HepG2 (cell line): ENCODE measurements around the gene DNAAF8. TPM values are rescaled to one million over a fixed set of nuclear protein-coding genes. Genes with fewer than 3 reads are reported as not detected.

Experiments
- AKAP8 ChIP-seq: sonication (generic); formaldehyde crosslinking; IDR thresholded peaks from 2 replicates; pipeline ENCODE4 v1.5.1; 2020; ENCODE audit warnings: mild to moderate bottlenecking, missing genetic modification reagents
- GPN1 ChIP-seq: sonication (generic); formaldehyde crosslinking; IDR thresholded peaks from 2 replicates; pipeline ENCODE4 v1.5.1; 2020; ENCODE audit warnings: missing genetic modification reagents, borderline replicate concordance
- LCORL ChIP-seq, 2 experiments: fragments of 450-650 bp in 1 of 2; sonication (generic) in 1 of 2; formaldehyde crosslinking in 1 of 2; IDR thresholded peaks; 2 replicates each; pipeline versions ENCODE4 v1.5.0 to v1.6.1; 2017 to 2020; ENCODE audit warnings: antibody characterized with exemption in 1 of 2, missing genetic modification reagents in 1 of 2
- MXI1 ChIP-seq: IDR thresholded peaks from 3 replicates; pipeline ENCODE4 v1.6.1; 2012; ENCODE audit warnings: low read depth, low read length, inconsistent platforms, borderline replicate concordance
- NFYB ChIP-seq: sonication (generic); formaldehyde crosslinking; IDR thresholded peaks from 2 replicates; pipeline ENCODE4 v1.4.0; 2020; ENCODE audit warnings: missing genetic modification reagents
- RBFOX2 ChIP-seq: fragments of 200-400 bp; formaldehyde crosslinking; IDR thresholded peaks from 2 replicates; pipeline ENCODE4 v1.6.1; 2017; ENCODE audit warnings: low read depth, mild to moderate bottlenecking, low read length
- THAP11 ChIP-seq: IDR thresholded peaks from 2 replicates; pipeline ENCODE4 v1.6.1; 2016; ENCODE audit warnings: missing biosample characterization, missing genetic modification reagents
- ZBTB33 ChIP-seq: sonication (generic); formaldehyde crosslinking; IDR thresholded peaks from 2 replicates; pipeline ENCODE4 v1.4.0; 2020; ENCODE audit warnings: missing genetic modification reagents
- ZNF550 ChIP-seq: sonication (generic); formaldehyde crosslinking; IDR thresholded peaks from 2 replicates; pipeline ENCODE4 v1.4.0; 2020; ENCODE audit warnings: mild to moderate bottlenecking, missing genetic modification reagents, borderline replicate concordance
- polyA plus RNA-seq, 8 experiments: library from polyadenylated mRNA; depleted of rRNA in 3 of 8; stranded (reverse) in 7 of 8; unstranded in 1 of 8; fragments of >200 nt; fragmentation: Illumina TruSeq in 4 of 8; extraction: Trizol in 4 of 8; gene quantifications; 2 replicates each; pipeline versions ENCODE4 v1.2.1 to v1.2.3, GENCODE V29; 2011 to 2016; ENCODE audit warnings: low read depth in 4 of 8, missing spikeins in 1 of 8, mixed read lengths in 1 of 8; ENCODE audit not compliant: insufficient read depth in 1 of 8
- total RNA-seq, 5 experiments: library from RNA; depleted of rRNA; stranded (reverse); fragments of >200 nt; fragmentation: Illumina TruSeq; extraction: Trizol; gene quantifications; 2 replicates each; pipeline ENCODE4 v1.2.3, GENCODE V29; 2016; ENCODE audit warnings: low read depth in 1 of 5
- TF ChIP-seq, protein P1 (sequence below): IDR thresholded peaks from 2 replicates; pipeline ENCODE4 v1.6.1; 2016; ENCODE audit warnings: control low read depth

Gene DNAAF8
- total and polyA plus RNA-seq, 2 of the 13 experiments (the other 11 are each of a cell fraction or from before 2014, with no cell fraction given) = 0.44 TPM; not detected in 1

DNA sequence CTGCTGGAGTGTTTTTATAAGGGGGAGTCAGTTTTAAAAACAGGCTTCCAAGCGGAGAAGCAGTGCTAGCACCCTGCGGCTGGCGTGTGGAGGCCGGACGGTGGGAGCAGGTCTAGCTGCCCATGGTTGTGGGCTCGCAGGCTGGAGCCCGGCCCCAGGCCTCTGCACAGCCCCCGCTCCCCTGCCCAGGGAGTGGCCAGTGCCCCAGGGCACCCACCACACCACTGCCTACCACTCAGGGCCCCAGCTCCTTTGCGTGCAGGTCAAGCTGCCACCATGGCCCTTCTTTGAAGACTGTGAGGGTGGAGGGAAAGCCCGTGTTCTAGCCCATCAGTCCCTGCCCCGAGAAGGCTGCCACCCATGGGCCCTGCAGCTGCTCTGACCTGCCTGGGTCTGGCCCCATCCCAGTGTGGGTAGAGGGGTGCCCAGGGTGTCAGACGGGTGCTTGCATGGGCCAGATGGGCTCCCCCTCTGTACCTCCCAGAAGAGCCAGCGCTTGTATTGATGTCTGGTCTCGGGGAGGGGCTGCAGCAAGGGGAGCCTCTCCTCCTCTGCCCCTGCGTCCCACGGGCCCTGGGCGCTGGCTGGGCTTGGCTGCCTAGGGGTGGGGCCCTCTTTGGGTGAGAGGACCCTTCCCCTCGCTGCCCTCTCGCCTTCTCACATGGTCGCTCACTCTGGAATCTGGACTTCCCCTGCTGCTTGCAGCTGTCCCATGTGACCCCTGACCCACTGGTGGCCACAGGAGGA is 42.5 kb upstream of the DNAAF8 start (continued):
- peak; percentile 52; the same call in 1 of the 2 replicates for TF ChIP-seq AKAP8 (CRISPR knock-in tag)
- no peak for TF ChIP-seq NFYB (CRISPR knock-in tag)
- TF ChIP-seq, protein P1, sequence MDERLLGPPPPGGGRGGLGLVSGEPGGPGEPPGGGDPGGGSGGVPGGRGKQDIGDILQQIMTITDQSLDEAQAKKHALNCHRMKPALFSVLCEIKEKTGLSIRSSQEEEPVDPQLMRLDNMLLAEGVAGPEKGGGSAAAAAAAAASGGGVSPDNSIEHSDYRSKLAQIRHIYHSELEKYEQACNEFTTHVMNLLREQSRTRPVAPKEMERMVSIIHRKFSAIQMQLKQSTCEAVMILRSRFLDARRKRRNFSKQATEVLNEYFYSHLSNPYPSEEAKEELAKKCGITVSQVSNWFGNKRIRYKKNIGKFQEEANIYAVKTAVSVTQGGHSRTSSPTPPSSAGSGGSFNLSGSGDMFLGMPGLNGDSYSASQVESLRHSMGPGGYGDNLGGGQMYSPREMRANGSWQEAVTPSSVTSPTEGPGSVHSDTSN (CRISPR knock-in tag) = no peak
- no peak for TF ChIP-seq THAP11 (CRISPR knock-in tag)
- 0 out of 2 replicates have a peak, but pooled peaks have one; percentile 30 for TF ChIP-seq RBFOX2
- no peak for TF ChIP-seq LCORL (IDR thresholded peaks at IDR 0.05)
- 0 out of 2 replicates have a peak, but pooled peaks have one; percentile 32 for TF ChIP-seq LCORL (CRISPR knock-in tag; IDR thresholded peaks at IDR 0.05)
- no peak for TF ChIP-seq ZNF550
- no peak for TF ChIP-seq MXI1
- TF ChIP-seq ZBTB33 (CRISPR knock-in tag) = no peak
- no peak for TF ChIP-seq GPN1 (CRISPR knock-in tag)
